Measurements from ENCODE around the gene TIGD7.

GRCh38 chr16:3347586-3347985, 42.4 kb upstream of the TIGD7 start:
- no peak for TF ChIP-seq POLR2A (IDR thresholded peaks at IDR 0.05; ENCODE audit: low read length)
- TF ChIP-seq GATA1 (IDR thresholded peaks at IDR 0.05; ENCODE audit: low read depth, low read length), result no peak
